Naive thymus-derived CD4-positive, alpha-beta T cell (primary cell): Measurements from ENCODE around the gene CSF2. TPM values are rescaled to one million over a fixed set of nuclear protein-coding genes. Genes with fewer than 3 reads are reported as not detected.

ENCODE experiments used
- ATAC-seq: fragments of 150-1000 bp; cut with Tn5 transposase; 2 replicates; pipeline ENCODE4 v1.10.0; 2021; ENCODE audit warnings: mild to moderate bottlenecking, moderate library complexity
- CTCF ChIA-PET: fragments of 350-600 bp; sonication (Branson Sonifier 250); formaldehyde crosslinking; loops from one replicate; lab custom pipeline; 2021; ENCODE audit warnings: antibody characterized with exemption; lab: Charles Lee
- POLR2A ChIA-PET: fragments of 350-600 bp; sonication (Branson Sonifier 250); formaldehyde crosslinking; loops from one replicate; lab custom pipeline; 2021; ENCODE audit warnings: antibody characterized with exemption, inconsistent platforms; lab: Charles Lee
- DNase-seq, 9 donors: peaks; one replicate each; pipeline versions ENCODE4 v3.0.0 to v3.0.0-alpha.2; 2020 to 2022; ENCODE audit warnings: mixed read lengths in 1 of 9
- H3K27ac ChIP-seq: one replicate; pipeline ENCODE4 v1.7.0; 2013; ENCODE audit warnings: mild to moderate bottlenecking, low read depth, low read length, moderate library complexity
- H3K27me3 ChIP-seq, 2 donors: one replicate each; pipeline ENCODE4 v1.7.0; 2013; ENCODE audit warnings: low read length in 2 of 2, mild to moderate bottlenecking in 2 of 2, moderate library complexity in 2 of 2; ENCODE audit not compliant: control insufficient read depth in 2 of 2, insufficient read depth in 2 of 2
- H3K36me3 ChIP-seq, 3 experiments: 1 replicate in 2 of 3; 2 replicates in 1 of 3; pipeline ENCODE4 v1.7.0; 2013; ENCODE audit warnings: low read length in 3 of 3, mild to moderate bottlenecking in 3 of 3, moderate library complexity in 1 of 3; ENCODE audit not compliant: insufficient read depth in 3 of 3, control insufficient read depth in 2 of 3
- H3K4me1 ChIP-seq, 2 donors: one replicate each; pipeline ENCODE4 v1.7.0; 2013; ENCODE audit warnings: low read length in 2 of 2, mild to moderate bottlenecking in 2 of 2, moderate library complexity in 1 of 2; ENCODE audit not compliant: control insufficient read depth in 2 of 2, insufficient read depth in 2 of 2
- H3K4me3 ChIP-seq: 2 replicates; pipeline ENCODE4 v1.7.0; 2013; ENCODE audit warnings: mild to moderate bottlenecking, low read length
- H3K9me3 ChIP-seq, 3 experiments: 1 replicate in 2 of 3; 2 replicates in 1 of 3; pipeline ENCODE4 v1.7.0; 2013; ENCODE audit warnings: low read length in 3 of 3; ENCODE audit not compliant: control insufficient read depth in 2 of 3
- H3K27ac Mint-ChIP-seq, 9 donors: one replicate each; pipeline ENCODE4 v1.8.0; 2020 to 2022; ENCODE audit warnings: mixed read lengths in 9 of 9, mild to moderate bottlenecking in 8 of 9, moderate library complexity in 5 of 9, inconsistent platforms in 2 of 9
- H3K27me3 Mint-ChIP-seq, 5 donors: one replicate each; pipeline ENCODE4 v1.8.0; 2021 to 2022; ENCODE audit warnings: mixed read lengths in 5 of 5, mild to moderate bottlenecking in 1 of 5
- H3K36me3 Mint-ChIP-seq, 5 donors: one replicate each; pipeline ENCODE4 v1.8.0; 2020 to 2022; ENCODE audit warnings: mixed read lengths in 5 of 5, mild to moderate bottlenecking in 3 of 5, inconsistent platforms in 1 of 5
- H3K4me1 Mint-ChIP-seq, 7 donors: one replicate each; pipeline ENCODE4 v1.8.0; 2020 to 2022; ENCODE audit warnings: mixed read lengths in 7 of 7, mild to moderate bottlenecking in 3 of 7, inconsistent platforms in 1 of 7
- H3K4me3 Mint-ChIP-seq, 10 donors: one replicate each; pipeline ENCODE4 v1.8.0; 2020 to 2022; ENCODE audit warnings: mild to moderate bottlenecking in 10 of 10, mixed read lengths in 10 of 10, moderate library complexity in 6 of 10, inconsistent platforms in 2 of 10
- H3K9me3 Mint-ChIP-seq, 11 donors: one replicate each; pipeline ENCODE4 v1.8.0; 2020 to 2022; ENCODE audit warnings: mixed read lengths in 11 of 11, mild to moderate bottlenecking in 4 of 11, inconsistent platforms in 1 of 11, moderate library complexity in 1 of 11
- intact Hi-C, 2 donors: fragments of 100-400 bp; cut with micrococcal nuclease; formaldehyde crosslinking; loops; one replicate each; pipeline ENCODE4 v1.15.1; 2023
- polyA plus RNA-seq, 2 donors: library from polyadenylated mRNA; unstranded; fragments of 300-500 nt; fragmentation: Illumina TruSeq; gene quantifications; one replicate each; pipeline ENCODE4 v1.2.3, GENCODE V29; 2021
- total RNA-seq, 6 experiments: library from RNA in 5 of 6; stranded (reverse) in 5 of 6; gene quantifications; 1 replicate in 5 of 6; 2 replicates in 1 of 6; pipeline ENCODE4 v1.2.3 and lab custom pipeline; 2021 to 2026

Gene CSF2
- total and polyA plus RNA-seq, 7 experiments from 2014 or later = 111 TPM; not detected in 6

DNA sequence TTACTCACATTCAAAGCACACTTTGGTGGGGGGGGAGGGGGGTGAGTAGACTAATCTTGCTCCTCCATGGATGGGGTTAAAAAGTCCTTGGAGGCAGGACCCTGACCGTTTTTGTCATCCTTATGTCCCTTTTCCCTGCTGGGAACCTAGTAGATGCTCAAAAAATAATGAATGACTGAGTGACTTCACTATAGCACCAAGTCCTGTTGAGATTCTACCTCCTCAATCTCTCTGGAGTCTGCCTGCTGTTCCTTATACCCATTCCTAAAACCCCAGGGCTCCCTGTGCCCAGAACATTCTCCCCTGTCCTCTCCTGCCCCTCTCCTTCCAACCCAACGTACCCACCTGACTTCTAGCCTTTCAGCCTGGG is 2.3 kb upstream of the CSF2 start:
- Mint-ChIP-seq H3K9me3 (no peaks in the 10 kb centered on the region), H3K4me3 (no peak overlapping the region), H3K4me1 (peaks cover 0 to 65% (median 0%) of the 10 kb centered on the region in 7 donors), H3K27ac (peak overlapping the region in 1 of 9 donors; percentile 2), H3K27me3 (no peaks in the 10 kb centered on the region), H3K36me3 (peaks cover 0 to 4% (median 0%) of the 10 kb centered on the region in 5 donors)
- ChIA-PET CTCF (interaction anchor here (1.2 kb wide), 1 partner anchor 16 kb away, joined by 3 read pairs; no protein-coding TSS in a partner anchor), POLR2A (no interaction called here)
- no peaks in the 10 kb centered on the region for H3K36me3 ChIP-seq
- DNase-seq (no peak), ATAC-seq (no peak)
- no peak overlapping the region for H3K4me3 ChIP-seq
- no peak overlapping the region for H3K27ac ChIP-seq
- intact Hi-C loops = no loop called here
- H3K27me3 ChIP-seq = no peaks in the 10 kb centered on the region
- no peaks in the 10 kb centered on the region for H3K9me3 ChIP-seq
- peaks cover 0 to 14% of the 10 kb centered on the region in 2 donors for H3K4me1 ChIP-seq

DNA sequence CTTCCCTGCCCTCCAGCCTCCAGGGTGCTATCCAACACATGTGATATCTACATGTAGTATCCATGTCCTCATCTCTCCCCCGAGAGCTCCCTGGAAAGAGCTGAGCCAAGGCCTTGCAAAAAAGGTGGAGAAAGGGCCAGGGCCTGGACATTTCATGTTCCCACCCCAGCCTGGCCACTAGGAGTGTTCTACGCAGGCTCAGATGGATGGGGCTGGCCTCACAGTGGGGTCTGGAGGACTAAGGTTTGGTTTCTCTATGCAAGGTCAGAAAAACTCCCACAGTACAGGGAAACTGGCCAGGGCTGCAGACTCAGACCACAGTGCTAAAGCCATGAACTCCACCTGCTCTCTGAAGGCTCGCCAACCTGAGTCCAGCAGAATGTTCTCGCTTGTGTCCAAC is 1.5 kb upstream of the CSF2 start:
- intact Hi-C loops = no loop called here
- no peak overlapping the region for H3K4me3 Mint-ChIP-seq
- H3K27ac ChIP-seq = no peak overlapping the region

GRCh38 chr5:132072528-132072927 is 1.1 kb upstream of the CSF2 start:
- peak overlapping the region in 1 of 9 donors; percentile 51 for H3K27ac Mint-ChIP-seq
- DNase-seq (no peak), ATAC-seq (no peak)
- no peaks in the 10 kb centered on the region for H3K9me3 Mint-ChIP-seq
- H3K36me3 Mint-ChIP-seq = peaks cover 0 to 6% (median 0%) of the 10 kb centered on the region in 5 donors
- Histone ChIP-seq H3K9me3 (no peaks in the 10 kb centered on the region), H3K4me3 (no peak overlapping the region), H3K4me1 (peaks cover 0 to 15% of the 10 kb centered on the region in 2 donors), H3K27ac (no peak overlapping the region), H3K36me3 (no peaks in the 10 kb centered on the region), H3K27me3 (no peaks in the 10 kb centered on the region)
- CTCF ChIA-PET = interaction anchor here (1.2 kb wide), 1 partner anchor 17 kb away, joined by 3 read pairs; no protein-coding TSS in a partner anchor
- no peaks in the 10 kb centered on the region for H3K27me3 Mint-ChIP-seq
- POLR2A ChIA-PET = no interaction called here
- intact Hi-C loops = no loop called here
- H3K4me3 Mint-ChIP-seq = no peak overlapping the region
- H3K4me1 Mint-ChIP-seq = peaks cover 0 to 65% (median 0%) of the 10 kb centered on the region in 7 donors

More for the DNA sequence above, 1.5 kb upstream of the CSF2 start:
- ChIA-PET POLR2A (no interaction called here), CTCF (interaction anchor here (1.2 kb wide), 1 partner anchor 17 kb away, joined by 3 read pairs; no protein-coding TSS in a partner anchor)
- Mint-ChIP-seq H3K4me1 (peaks cover 0 to 64% (median 0%) of the 10 kb centered on the region in 7 donors), H3K9me3 (no peaks in the 10 kb centered on the region), H3K36me3 (peaks cover 0 to 4% (median 0%) of the 10 kb centered on the region in 5 donors), H3K27ac (peak overlapping the region in 1 of 9 donors; percentile 51), H3K27me3 (no peaks in the 10 kb centered on the region)
- no peak overlapping the region for H3K4me3 ChIP-seq
- no peaks in the 10 kb centered on the region for H3K9me3 ChIP-seq
- DNase-seq = no peak
- ATAC-seq = no peak
- no peaks in the 10 kb centered on the region for H3K27me3 ChIP-seq
- H3K36me3 ChIP-seq = no peaks in the 10 kb centered on the region
- peaks cover 0 to 15% of the 10 kb centered on the region in 2 donors for H3K4me1 ChIP-seq

DNA sequence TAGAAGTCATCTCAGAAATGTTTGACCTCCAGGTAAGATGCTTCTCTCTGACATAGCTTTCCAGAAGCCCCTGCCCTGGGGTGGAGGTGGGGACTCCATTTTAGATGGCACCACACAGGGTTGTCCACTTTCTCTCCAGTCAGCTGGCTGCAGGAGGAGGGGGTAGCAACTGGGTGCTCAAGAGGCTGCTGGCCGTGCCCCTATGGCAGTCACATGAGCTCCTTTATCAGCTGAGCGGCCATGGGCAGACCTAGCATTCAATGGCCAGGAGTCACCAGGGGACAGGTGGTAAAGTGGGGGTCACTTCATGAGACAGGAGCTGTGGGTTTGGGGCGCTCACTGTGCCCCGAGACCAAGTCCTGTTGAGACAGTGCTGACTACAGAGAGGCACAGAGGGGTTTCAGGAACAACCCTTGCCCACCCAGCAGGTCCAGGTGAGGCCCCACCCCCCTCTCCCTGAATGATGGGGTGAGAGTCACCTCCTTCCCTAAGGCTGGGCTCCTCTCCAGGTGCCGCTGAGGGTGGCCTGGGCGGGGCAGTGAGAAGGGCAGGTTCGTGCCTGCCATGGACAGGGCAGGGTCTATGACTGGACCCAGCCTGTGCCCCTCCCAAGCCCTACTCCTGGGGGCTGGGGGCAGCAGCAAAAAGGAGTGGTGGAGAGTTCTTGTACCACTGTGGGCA is 642 bp downstream of the CSF2 start:
- ChIA-PET POLR2A (no interaction called here), CTCF (no interaction called here)
- Histone ChIP-seq H3K27ac (no peak overlapping the region), H3K4me3 (no peak overlapping the region), H3K4me1 (peaks cover 0 to 15% of the 10 kb centered on the region in 2 donors), H3K36me3 (no peaks in the 10 kb centered on the region), H3K9me3 (no peaks in the 10 kb centered on the region), H3K27me3 (no peaks in the 10 kb centered on the region)
- Mint-ChIP-seq H3K27me3 (no peaks in the 10 kb centered on the region), H3K27ac (peak overlapping the region in 1 of 9 donors; percentile 79), H3K36me3 (peaks cover 0 to 6% (median 0%) of the 10 kb centered on the region in 5 donors), H3K4me3 (peak overlapping the region in 1 of 10 donors; percentile 68), H3K4me1 (peaks cover 0 to 70% (median 0%) of the 10 kb centered on the region in 7 donors), H3K9me3 (no peaks in the 10 kb centered on the region)
- intact Hi-C loops = no loop called here
- DNase-seq (no peak), ATAC-seq (no peak)

- peaks cover 0 to 15% of the 10 kb centered on the region in 2 donors for H3K4me1 ChIP-seq
- Mint-ChIP-seq H3K27ac (peak overlapping the region in 1 of 9 donors; percentile 79), H3K4me1 (peaks cover 0 to 71% (median 0%) of the 10 kb centered on the region in 7 donors)
Observed at GRCh38 chr5:132074772-132075718, 1.5 kb downstream of the CSF2 start.

DNA sequence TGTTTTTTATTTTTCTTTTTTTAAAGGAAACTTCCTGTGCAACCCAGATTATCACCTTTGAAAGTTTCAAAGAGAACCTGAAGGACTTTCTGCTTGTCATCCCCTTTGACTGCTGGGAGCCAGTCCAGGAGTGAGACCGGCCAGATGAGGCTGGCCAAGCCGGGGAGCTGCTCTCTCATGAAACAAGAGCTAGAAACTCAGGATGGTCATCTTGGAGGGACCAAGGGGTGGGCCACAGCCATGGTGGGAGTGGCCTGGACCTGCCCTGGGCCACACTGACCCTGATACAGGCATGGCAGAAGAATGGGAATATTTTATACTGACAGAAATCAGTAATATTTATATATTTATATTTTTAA is 2.1 kb downstream of the CSF2 start:
- Mint-ChIP-seq H3K36me3 (peaks cover 0 to 6% (median 0%) of the 10 kb centered on the region in 5 donors), H3K27ac (peak overlapping the region in 1 of 9 donors; percentile 79), H3K27me3 (no peaks in the 10 kb centered on the region), H3K4me1 (peaks cover 0 to 72% (median 0%) of the 10 kb centered on the region in 7 donors), H3K9me3 (no peaks in the 10 kb centered on the region), H3K4me3 (peak overlapping the region in 1 of 10 donors; percentile 68)
- Histone ChIP-seq H3K9me3 (no peaks in the 10 kb centered on the region), H3K27ac (no peak overlapping the region), H3K4me3 (no peak overlapping the region), H3K27me3 (no peaks in the 10 kb centered on the region), H3K4me1 (peaks cover 0 to 15% of the 10 kb centered on the region in 2 donors), H3K36me3 (no peaks in the 10 kb centered on the region)
- DNase-seq = no peak
- CTCF ChIA-PET = no interaction called here
- ATAC-seq = no peak
- POLR2A ChIA-PET = no interaction called here
- intact Hi-C loops = no loop called here

More at GRCh38 chr5:132074772-132075718, 1.5 kb downstream of the CSF2 start:
- peak in 1 of 9 donors; percentile 65 for DNase-seq
- no peaks in the 10 kb centered on the region for H3K9me3 ChIP-seq
- intact Hi-C loops = no loop called here
- H3K27me3 ChIP-seq = no peaks in the 10 kb centered on the region
- H3K4me3 ChIP-seq = no peak overlapping the region
- H3K36me3 Mint-ChIP-seq = peaks cover 0 to 6% (median 0%) of the 10 kb centered on the region in 5 donors
- POLR2A ChIA-PET = no interaction called here
- no peak for ATAC-seq
- H3K9me3 Mint-ChIP-seq = no peaks in the 10 kb centered on the region
- CTCF ChIA-PET = no interaction called here
- peak overlapping the region in 1 of 10 donors; percentile 68 for H3K4me3 Mint-ChIP-seq
- H3K27me3 Mint-ChIP-seq = no peaks in the 10 kb centered on the region
- no peaks in the 10 kb centered on the region for H3K36me3 ChIP-seq
- H3K27ac ChIP-seq = no peak overlapping the region
